Kidney epithelial cell (primary cell): Measurements from ENCODE around the gene PTGES2. TPM values are rescaled to one million over a fixed set of nuclear protein-coding genes. Genes with fewer than 3 reads are reported as not detected.
A peak's percentile ranks its signal among the peaks of the same experiment; 100 is the strongest.

ENCODE experiments used
- DNase-seq: peaks from one replicate; pipeline ENCODE4 v3.0.0-alpha.2; 2010; ENCODE audit warnings: low read depth
- H3K27me3 ChIP-seq: 2 replicates; pipeline ENCODE4 v1.6.0; 2011; ENCODE audit warnings: low read length; ENCODE audit not compliant: control insufficient read depth, insufficient read depth
- H3K36me3 ChIP-seq: 2 replicates; pipeline ENCODE4 v1.5.1; 2011; ENCODE audit warnings: low read length; ENCODE audit not compliant: control insufficient read depth, insufficient read depth
- H3K4me3 ChIP-seq: 2 replicates; pipeline ENCODE4 v1.5.1; 2011; ENCODE audit warnings: low read depth, mild to moderate bottlenecking, control low read depth, low read length
- CTCF ChIP-seq: IDR thresholded peaks from 2 replicates; pipeline ENCODE4 v1.5.1; 2011; ENCODE audit warnings: mild to moderate bottlenecking, moderate library complexity, low read length, control low read depth, inconsistent platforms; ENCODE audit not compliant: insufficient read depth, poor library complexity, severe bottlenecking
- total RNA-seq: library from RNA; depleted of rRNA; stranded (reverse); fragments of >200 nt; gene quantifications from 2 replicates; pipeline ENCODE4 v1.2.3, GENCODE V29; 2015

The PTGES2 gene
- total RNA-seq, 1 donor from 2014 or later: 81.2 TPM

DNA sequence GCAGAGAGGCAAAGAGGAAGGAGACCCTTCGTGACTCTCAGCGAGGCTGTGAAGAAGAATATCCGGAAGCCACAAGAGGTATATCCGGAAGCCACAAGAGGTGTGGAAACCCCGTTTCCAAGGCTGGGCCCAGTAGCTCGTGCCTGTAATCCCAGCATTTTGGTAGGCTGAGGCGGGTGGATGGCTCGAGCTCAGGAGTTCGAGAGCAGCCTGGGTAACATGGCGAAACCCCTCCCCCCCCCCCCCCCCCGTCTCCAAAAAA lies 31.9 kb upstream of the PTGES2 start:
- DNase-seq: no peak
- no peak for TF ChIP-seq CTCF
- Histone ChIP-seq H3K4me3 (peak overlapping the region; percentile 37), H3K36me3 (no peaks in the 10 kb centered on the region), H3K27me3 (no peaks in the 10 kb centered on the region)

GRCh38 chr9:128155736-128156500 lies 28.4 kb upstream of the PTGES2 start:
- Histone ChIP-seq H3K36me3 (no peaks in the 10 kb centered on the region), H3K4me3 (no peak overlapping the region), H3K27me3 (no peaks in the 10 kb centered on the region)
- no peak for TF ChIP-seq CTCF
- no peak for DNase-seq

- Histone ChIP-seq H3K27me3 (no peaks in the 10 kb centered on the region), H3K36me3 (no peaks in the 10 kb centered on the region), H3K4me3 (no peak overlapping the region)
- TF ChIP-seq CTCF: no peak
- DNase-seq: no peak
Measured at GRCh38 chr9:128153947-128154695, 26.6 kb upstream of the PTGES2 start.

- H3K36me3 ChIP-seq: no peaks in the 10 kb centered on the region
- no peak for TF ChIP-seq CTCF
- H3K4me3 ChIP-seq: no peak overlapping the region
- H3K27me3 ChIP-seq: no peaks in the 10 kb centered on the region
- DNase-seq: no peak
Measured at GRCh38 chr9:128153060-128153946, 25.8 kb upstream of the PTGES2 start.

- no peak overlapping the region for H3K4me3 ChIP-seq
- no peak for TF ChIP-seq CTCF
- DNase-seq: no peak
- H3K27me3 ChIP-seq: no peaks in the 10 kb centered on the region
- no peaks in the 10 kb centered on the region for H3K36me3 ChIP-seq
Measured at GRCh38 chr9:128152133-128153059, 24.9 kb upstream of the PTGES2 start.
